HFF-Myc (cell line): ENCODE results near the gene TMEM123.

Experiments
- DNase-seq: peaks from one replicate; pipeline ENCODE4 v3.0.0-alpha.2; 2011; ENCODE audit warnings: low read depth; ENCODE audit errors: extremely low read depth
- H3K4me3 ChIP-seq: replicated peaks from 2 replicates; pipeline ENCODE4 v1.5.1; 2011; ENCODE audit warnings: low read depth, mild to moderate bottlenecking, control low read depth, low read length
- CTCF ChIP-seq: IDR thresholded peaks from 2 replicates; pipeline ENCODE4 v1.5.1; 2012; ENCODE audit warnings: mild to moderate bottlenecking, low read depth, low read length, control low read depth; ENCODE audit errors: missing control alignments

Gene TMEM123

GRCh38 chr11:102385085-102386007, 67.2 kb downstream of the TMEM123 start:
- H3K4me3 ChIP-seq, result no peak overlapping the region
- no peak for TF ChIP-seq CTCF
- no peak for DNase-seq

- no peak for TF ChIP-seq CTCF
- H3K4me3 ChIP-seq, result no peak overlapping the region
Measured at GRCh38 chr11:102384419-102385079, 68.0 kb downstream of the TMEM123 start.

GRCh38 chr11:102383839-102384238, 68.7 kb downstream of the TMEM123 start:
- no peak overlapping the region for H3K4me3 ChIP-seq
- no peak for TF ChIP-seq CTCF
- no peak for DNase-seq

More at GRCh38 chr11:102384419-102385079, 68.0 kb downstream of the TMEM123 start:
- DNase-seq, result no peak

GRCh38 chr11:102382384-102382783, 70.2 kb downstream of the TMEM123 start:
- TF ChIP-seq CTCF, result no peak

GRCh38 chr11:102378818-102379217, 73.7 kb downstream of the TMEM123 start:
- H3K4me3 ChIP-seq, result no peak overlapping the region
- DNase-seq, result no peak
- no peak for TF ChIP-seq CTCF

More at GRCh38 chr11:102382384-102382783, 70.2 kb downstream of the TMEM123 start:
- no peak for DNase-seq
- no peak overlapping the region for H3K4me3 ChIP-seq

GRCh38 chr11:102377891-102378290, 74.7 kb downstream of the TMEM123 start:
- no peak overlapping the region for H3K4me3 ChIP-seq
- TF ChIP-seq CTCF, result no peak
- no peak for DNase-seq
